GM12878 (cell line): ENCODE measurements around the gene AOPEP. TPM values are rescaled to one million over a fixed set of nuclear protein-coding genes. Genes with fewer than 3 reads are reported as not detected.

Experiments
- ATAC-seq: fragments of 200-7000 bp; cut with Tn5 transposase; 3 replicates; pipeline ENCODE4 v1.9.1; 2020; ENCODE audit warnings: mild to moderate bottlenecking, moderate library complexity
- BruUV-seq: library from RNA; stranded (reverse); fragments of 400-500 nt; replicated peaks from 2 replicates; lab custom pipeline; 2021; lab: Mats Ljungman, UMichigan
- CTCF ChIA-PET: fragments of 300-600 bp; sonication (Branson Sonifier 250); formaldehyde crosslinking; extraction: SDS; loops from one replicate; lab custom pipeline; 2021; ENCODE audit warnings: inconsistent platforms; lab: Yijun Ruan, JAX
- POLR2A ChIA-PET: fragments of 350-600 bp; formaldehyde crosslinking; extraction: SDS; loops from one replicate; lab custom pipeline; 2021; ENCODE audit warnings: inconsistent platforms; lab: Charles Lee
- RAD21 ChIA-PET: fragments of 300-600 bp; sonication (Branson Sonifier 250); formaldehyde crosslinking; loops from one replicate; lab custom pipeline; 2023; ENCODE audit warnings: antibody characterized with exemption; ENCODE audit not compliant: unreplicated experiment; lab: Charles Lee
- SMC1A ChIA-PET: fragments of 300-600 bp; sonication (Branson Sonifier 250); formaldehyde crosslinking; loops from one replicate; lab custom pipeline; 2023; ENCODE audit not compliant: unreplicated experiment, uncharacterized antibody; lab: Charles Lee
- DNase-seq: peaks from one replicate; pipeline ENCODE4 v3.0.0-alpha.2; 2011; ENCODE audit warnings: low read depth, low spot score
- FAIRE-seq: peaks from 3 replicates; lab custom pipeline; 2011; peaks lifted over from hg19 to GRCh38; lab: Jason Lieb, UNC
- H2AFZ ChIP-seq: 2 replicates; pipeline ENCODE4 v1.6.0; 2011; ENCODE audit warnings: low read depth, low read length, control low read depth; ENCODE audit not compliant: control insufficient read depth
- H3K27ac ChIP-seq: 2 replicates; pipeline ENCODE4 v1.5.1; 2011; ENCODE audit warnings: control low read depth; ENCODE audit not compliant: control insufficient read depth, insufficient read depth
- H3K27me3 ChIP-seq, 2 experiments: replicated peaks in 1 of 2; 2 replicates each; pipeline versions ENCODE4 v1.6.0 to v1.6.1; 2011; ENCODE audit warnings: low read length in 1 of 2; ENCODE audit not compliant: control insufficient read depth in 2 of 2, insufficient read depth in 2 of 2
- H3K36me3 ChIP-seq, 2 experiments: 2 replicates each; pipeline ENCODE4 v1.5.1; 2011; ENCODE audit warnings: low read length in 1 of 2; ENCODE audit not compliant: control insufficient read depth in 2 of 2, insufficient read depth in 2 of 2
- H3K4me1 ChIP-seq: 2 replicates; pipeline ENCODE4 v1.6.1; 2011; ENCODE audit warnings: mild to moderate bottlenecking, low read length, moderate library complexity, mixed read lengths; ENCODE audit not compliant: control insufficient read depth, insufficient read depth
- H3K4me2 ChIP-seq: 2 replicates; pipeline ENCODE4 v1.6.0; 2011; ENCODE audit warnings: control low read depth; ENCODE audit not compliant: control insufficient read depth, insufficient read depth
- H3K4me3 ChIP-seq: fragments of 200-600 bp; sonication (generic); 2 replicates; pipeline ENCODE4 v1.5.1; 2016
- H3K79me2 ChIP-seq: 2 replicates; pipeline ENCODE4 v1.6.0; 2011; ENCODE audit warnings: low read length; ENCODE audit not compliant: control insufficient read depth, insufficient read depth
- H3K9ac ChIP-seq: 2 replicates; pipeline ENCODE4 v1.8.0; 2011; ENCODE audit warnings: low read length, control low read depth, mixed read lengths; ENCODE audit not compliant: control insufficient read depth, insufficient read depth
- H3K9me3 ChIP-seq: replicated peaks from 3 replicates; pipeline ENCODE4 v1.5.1; 2011; ENCODE audit warnings: mild to moderate bottlenecking, low read length; ENCODE audit not compliant: control insufficient read depth, insufficient read depth
- H4K20me1 ChIP-seq: 2 replicates; pipeline ENCODE4 v1.6.0; 2011; ENCODE audit not compliant: control insufficient read depth, insufficient read depth
- BRCA1 ChIP-seq: IDR thresholded peaks from 2 replicates; pipeline ENCODE4 v1.6.1; 2011; ENCODE audit warnings: low read depth, low read length, improper control_type of control experiment
- CHD1 ChIP-seq: IDR thresholded peaks from 2 replicates; pipeline ENCODE4 v1.6.1; 2012; ENCODE audit warnings: low read depth, low read length, improper control_type of control experiment
- FOXK2 ChIP-seq: fragments of 450-650 bp; IDR thresholded peaks from 2 replicates; pipeline ENCODE4 v1.6.1; 2017; ENCODE audit warnings: mild to moderate bottlenecking, moderate library complexity
- IKZF2 ChIP-seq, 2 experiments: fragments of 450-650 bp; IDR thresholded peaks; 2 replicates each; pipeline ENCODE4 v1.6.1; 2017; ENCODE audit warnings: mild to moderate bottlenecking in 2 of 2, moderate library complexity in 2 of 2
- KDM1A ChIP-seq: fragments of 200-600 bp; sonication (generic); IDR thresholded peaks from 2 replicates; pipeline ENCODE4 v1.6.1; 2016; ENCODE audit warnings: borderline replicate concordance
- NFXL1 ChIP-seq: fragments of 450-650 bp; IDR thresholded peaks from 2 replicates; pipeline ENCODE4 v1.6.1; 2017; ENCODE audit warnings: antibody characterized with exemption, mild to moderate bottlenecking, borderline replicate concordance
- NFYB ChIP-seq: IDR thresholded peaks from 2 replicates; pipeline ENCODE4 v1.6.1; 2011; ENCODE audit warnings: low read depth, mild to moderate bottlenecking, low read length, improper control_type of control experiment, moderate library complexity; ENCODE audit not compliant: insufficient read depth
- RBBP5 ChIP-seq: fragments of 200-600 bp; sonication (generic); conservative IDR thresholded peaks from 2 replicates; pipeline ENCODE4 v1.6.1; 2016
- SMC3 ChIP-seq: IDR thresholded peaks from 2 replicates; pipeline ENCODE4 v1.6.1; 2011; ENCODE audit warnings: low read length, improper control_type of control experiment, borderline replicate concordance
- TAF1 ChIP-seq: IDR thresholded peaks from 2 replicates; pipeline ENCODE4 v1.6.1; 2011; ENCODE audit warnings: mild to moderate bottlenecking, low read depth, low read length, borderline replicate concordance
- ZNF622 ChIP-seq: fragments of 450-650 bp; IDR thresholded peaks from 2 replicates; pipeline ENCODE4 v1.6.1; 2017; ENCODE audit warnings: mild to moderate bottlenecking, inconsistent platforms
- WGBS: methylation state at CpG from one replicate; pipeline ENCODE4 v1.1.6; 2016; ENCODE audit warnings: low lambda C conversion rate; ENCODE audit not compliant: insufficient replicate concordance, insufficient coverage; ENCODE audit errors: missing lambda C conversion rate; 5-methylcytosine and 5-hydroxymethylcytosine counted together
- in situ Hi-C: fragments of 300-500 bp; cut with MboI; formaldehyde crosslinking; loops from 9 replicates; pipeline ENCODE4 v1.14.3; 2018; ENCODE audit warnings: mixed read lengths
- intact Hi-C: fragments of 100-400 bp; cut with micrococcal nuclease; formaldehyde crosslinking; loops from one replicate; pipeline ENCODE4 v1.14.2; 2022; ENCODE audit not compliant: unreplicated experiment
- polyA plus RNA-seq, 11 experiments: library from polyadenylated mRNA; depleted of rRNA in 4 of 11; unstranded in 6 of 11; stranded (reverse) in 5 of 11; fragments of >200 nt; fragmentation: Nextera tagmentation in 4 of 11; fragmentation: Illumina TruSeq in 1 of 11; extraction: Ambion mirVana in 4 of 11; extraction: Trizol in 1 of 11; gene quantifications; 1 replicate in 1 of 11; 2 replicates in 10 of 11; pipeline versions ENCODE4 v1.2.1 to v1.2.3, GENCODE V29; 2011 to 2016; ENCODE audit warnings: inconsistent platforms in 2 of 11, missing spikeins in 2 of 11, low read depth in 1 of 11
- total RNA-seq, 4 experiments: library from RNA; depleted of rRNA in 3 of 4; stranded (reverse); fragments of >200 nt in 3 of 4; fragmentation: Illumina TruSeq in 1 of 4; extraction: Trizol in 1 of 4; gene quantifications; 2 replicates each; pipeline versions ENCODE4 v1.2.1 to v1.2.3, GENCODE V29; 2013 to 2021
- TF ChIP-seq, protein P1 (sequence below): fragments of 450-650 bp; IDR thresholded peaks from 2 replicates; pipeline ENCODE4 v1.6.1; 2017; ENCODE audit warnings: low read depth, mild to moderate bottlenecking, moderate library complexity
- TF ChIP-seq, protein P2 (sequence below): fragments of 450-650 bp; IDR thresholded peaks from 2 replicates; pipeline ENCODE4 v1.6.1; 2017; ENCODE audit warnings: mild to moderate bottlenecking, low read depth, inconsistent platforms; ENCODE audit not compliant: poor library complexity, severe bottlenecking
- TF ChIP-seq, protein P3 (sequence below), 3 experiments: IDR thresholded peaks in 2 of 3; conservative IDR thresholded peaks in 1 of 3; 2 replicates each; pipeline ENCODE4 v1.5.1; 2011; ENCODE audit warnings: low read depth in 3 of 3, low read length in 3 of 3, mild to moderate bottlenecking in 3 of 3, control low read depth in 2 of 3, moderate library complexity in 2 of 3, inconsistent platforms in 1 of 3, mixed read lengths in 1 of 3; ENCODE audit not compliant: control insufficient read depth in 2 of 3, insufficient read depth in 1 of 3; ENCODE audit errors: extremely low read depth in 1 of 3
- TF ChIP-seq, protein P4 (sequence below): IDR thresholded peaks from 2 replicates; pipeline ENCODE4 v1.6.1; 2011; ENCODE audit warnings: borderline replicate concordance, low read depth, mild to moderate bottlenecking, moderate library complexity, mixed read lengths, low read length; ENCODE audit not compliant: insufficient read depth; ENCODE audit errors: extremely low read length
- TF ChIP-seq, protein P5 (sequence below): IDR thresholded peaks from 2 replicates; pipeline ENCODE4 v1.6.1; 2011; ENCODE audit warnings: low read depth, mild to moderate bottlenecking, low read length, moderate library complexity, borderline replicate concordance; ENCODE audit errors: extremely low read depth

The AOPEP gene
- total and polyA plus RNA-seq, 10 of the 15 experiments (the other 5 are each of a cell fraction or from before 2014, with no cell fraction given) = 2.3 to 16.9 (median 10.1) TPM

DNA sequence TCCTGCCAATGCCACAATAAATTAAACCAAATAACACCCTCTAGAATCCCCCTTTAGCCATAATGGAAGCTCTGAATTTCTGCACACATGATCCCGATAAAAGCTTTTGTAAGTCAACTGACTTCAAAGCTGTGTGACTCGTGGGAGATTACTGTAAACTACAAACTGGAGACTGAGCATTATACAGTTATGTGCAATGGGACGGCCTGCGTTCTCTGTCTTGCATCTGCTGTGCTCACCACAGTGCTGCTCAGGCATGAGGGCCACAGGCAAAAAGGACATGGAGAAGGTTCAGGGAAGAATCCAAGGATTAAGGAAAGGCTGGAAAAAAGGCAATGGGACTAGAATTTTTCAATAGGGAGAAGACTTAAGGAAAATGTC is 406.8 kb downstream of the AOPEP start:
- ChIA-PET RAD21 (interaction anchor here (4.6 kb wide), 1 partner anchor 34 kb away, joined by 46 read pairs; no protein-coding TSS in a partner anchor), POLR2A (interaction anchor here (0.6 kb wide), 1 partner anchor 47 kb away, joined by 3 read pairs; no protein-coding TSS in a partner anchor), CTCF (interaction anchor here (9.1 to 10.6 kb wide), 3 partner anchors 35 to 454 kb away, joined by 188 to 355 read pairs (median 196); no protein-coding TSS in a partner anchor), SMC1A (interaction anchor here (0.6 kb wide), 1 partner anchor 1519 kb away, joined by 3 read pairs; no protein-coding TSS in a partner anchor)
- DNase-seq (no peak), ATAC-seq (no peak), FAIRE-seq (no peak)
- in situ Hi-C loops (no loop called here), intact Hi-C loops (loop anchor here (10.0 kb wide), 1 partner anchor 579 kb away; the partner anchor contains the start of gene PCAT7)
- Histone ChIP-seq H3K9ac (no peak overlapping the region), H3K79me2 (no peaks in the 10 kb centered on the region), H3K4me1 (no peaks in the 10 kb centered on the region), H3K36me3 (no peaks in the 10 kb centered on the region), H3K4me2 (no peak overlapping the region), H2AFZ (no peak overlapping the region), H3K4me3 (no peak overlapping the region), H3K9me3 (no peaks in the 10 kb centered on the region), H3K27ac (no peak overlapping the region), H4K20me1 (no peaks in the 10 kb centered on the region), H3K27me3 (no peaks in the 10 kb centered on the region)
- BruUV-seq = no TSS peak
- 99% methylated on average over 4 of the region's 4 CpGs for WGBS
- TF ChIP-seq SMC3 (no peak), KDM1A (no peak), ZNF622 (no peak), CHD1 (no peak), TAF1 (no peak), BRCA1 (no peak), RBBP5 (no peak), NFXL1 (no peak), FOXK2 (no peak), IKZF2 (IDR thresholded peaks at IDR 0.05) (no peak), NFYB (no peak)
- TF ChIP-seq, protein P1, sequence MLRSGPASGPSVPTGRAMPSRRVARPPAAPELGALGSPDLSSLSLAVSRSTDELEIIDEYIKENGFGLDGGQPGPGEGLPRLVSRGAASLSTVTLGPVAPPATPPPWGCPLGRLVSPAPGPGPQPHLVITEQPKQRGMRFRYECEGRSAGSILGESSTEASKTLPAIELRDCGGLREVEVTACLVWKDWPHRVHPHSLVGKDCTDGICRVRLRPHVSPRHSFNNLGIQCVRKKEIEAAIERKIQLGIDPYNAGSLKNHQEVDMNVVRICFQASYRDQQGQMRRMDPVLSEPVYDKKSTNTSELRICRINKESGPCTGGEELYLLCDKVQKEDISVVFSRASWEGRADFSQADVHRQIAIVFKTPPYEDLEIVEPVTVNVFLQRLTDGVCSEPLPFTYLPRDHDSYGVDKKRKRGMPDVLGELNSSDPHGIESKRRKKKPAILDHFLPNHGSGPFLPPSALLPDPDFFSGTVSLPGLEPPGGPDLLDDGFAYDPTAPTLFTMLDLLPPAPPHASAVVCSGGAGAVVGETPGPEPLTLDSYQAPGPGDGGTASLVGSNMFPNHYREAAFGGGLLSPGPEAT = no peak
- TF ChIP-seq, protein P2, sequence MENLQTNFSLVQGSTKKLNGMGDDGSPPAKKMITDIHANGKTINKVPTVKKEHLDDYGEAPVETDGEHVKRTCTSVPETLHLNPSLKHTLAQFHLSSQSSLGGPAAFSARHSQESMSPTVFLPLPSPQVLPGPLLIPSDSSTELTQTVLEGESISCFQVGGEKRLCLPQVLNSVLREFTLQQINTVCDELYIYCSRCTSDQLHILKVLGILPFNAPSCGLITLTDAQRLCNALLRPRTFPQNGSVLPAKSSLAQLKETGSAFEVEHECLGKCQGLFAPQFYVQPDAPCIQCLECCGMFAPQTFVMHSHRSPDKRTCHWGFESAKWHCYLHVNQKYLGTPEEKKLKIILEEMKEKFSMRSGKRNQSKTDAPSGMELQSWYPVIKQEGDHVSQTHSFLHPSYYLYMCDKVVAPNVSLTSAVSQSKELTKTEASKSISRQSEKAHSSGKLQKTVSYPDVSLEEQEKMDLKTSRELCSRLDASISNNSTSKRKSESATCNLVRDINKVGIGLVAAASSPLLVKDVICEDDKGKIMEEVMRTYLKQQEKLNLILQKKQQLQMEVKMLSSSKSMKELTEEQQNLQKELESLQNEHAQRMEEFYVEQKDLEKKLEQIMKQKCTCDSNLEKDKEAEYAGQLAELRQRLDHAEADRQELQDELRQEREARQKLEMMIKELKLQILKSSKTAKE = no peak
- TF ChIP-seq, protein P3, sequence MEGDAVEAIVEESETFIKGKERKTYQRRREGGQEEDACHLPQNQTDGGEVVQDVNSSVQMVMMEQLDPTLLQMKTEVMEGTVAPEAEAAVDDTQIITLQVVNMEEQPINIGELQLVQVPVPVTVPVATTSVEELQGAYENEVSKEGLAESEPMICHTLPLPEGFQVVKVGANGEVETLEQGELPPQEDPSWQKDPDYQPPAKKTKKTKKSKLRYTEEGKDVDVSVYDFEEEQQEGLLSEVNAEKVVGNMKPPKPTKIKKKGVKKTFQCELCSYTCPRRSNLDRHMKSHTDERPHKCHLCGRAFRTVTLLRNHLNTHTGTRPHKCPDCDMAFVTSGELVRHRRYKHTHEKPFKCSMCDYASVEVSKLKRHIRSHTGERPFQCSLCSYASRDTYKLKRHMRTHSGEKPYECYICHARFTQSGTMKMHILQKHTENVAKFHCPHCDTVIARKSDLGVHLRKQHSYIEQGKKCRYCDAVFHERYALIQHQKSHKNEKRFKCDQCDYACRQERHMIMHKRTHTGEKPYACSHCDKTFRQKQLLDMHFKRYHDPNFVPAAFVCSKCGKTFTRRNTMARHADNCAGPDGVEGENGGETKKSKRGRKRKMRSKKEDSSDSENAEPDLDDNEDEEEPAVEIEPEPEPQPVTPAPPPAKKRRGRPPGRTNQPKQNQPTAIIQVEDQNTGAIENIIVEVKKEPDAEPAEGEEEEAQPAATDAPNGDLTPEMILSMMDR (IDR thresholded peaks at IDR 0.05 in 2 of 3, conservative IDR thresholded peaks at IDR 0.05 in 1 of 3; ENCODE audit: control insufficient read depth in 2 of 3, extremely low read depth in 1 of 3, insufficient read depth in 1 of 3, low read depth in 3 of 3, low read length in 3 of 3) = no peak
- TF ChIP-seq, protein P4, sequence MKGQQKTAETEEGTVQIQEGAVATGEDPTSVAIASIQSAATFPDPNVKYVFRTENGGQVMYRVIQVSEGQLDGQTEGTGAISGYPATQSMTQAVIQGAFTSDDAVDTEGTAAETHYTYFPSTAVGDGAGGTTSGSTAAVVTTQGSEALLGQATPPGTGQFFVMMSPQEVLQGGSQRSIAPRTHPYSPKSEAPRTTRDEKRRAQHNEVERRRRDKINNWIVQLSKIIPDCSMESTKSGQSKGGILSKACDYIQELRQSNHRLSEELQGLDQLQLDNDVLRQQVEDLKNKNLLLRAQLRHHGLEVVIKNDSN = no peak
- TF ChIP-seq, protein P5, sequence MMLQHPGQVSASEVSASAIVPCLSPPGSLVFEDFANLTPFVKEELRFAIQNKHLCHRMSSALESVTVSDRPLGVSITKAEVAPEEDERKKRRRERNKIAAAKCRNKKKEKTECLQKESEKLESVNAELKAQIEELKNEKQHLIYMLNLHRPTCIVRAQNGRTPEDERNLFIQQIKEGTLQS = no peak
